ENCODE data around the gene ASB8.

GRCh38 chr12:48135027-48135426 lies 22.3 kb downstream of the ASB8 start:
- TF ChIP-seq CTCF (IDR thresholded peaks at IDR 0.05) (no peak), POLR2A (IDR thresholded peaks at IDR 0.05) (no peak)

All from right lobe of liver (tissue), 4 donors.